Gastrocnemius medialis (tissue), 4 donors: ENCODE results near the gene CEP55. TPM values are rescaled to one million over a fixed set of nuclear protein-coding genes. Genes with fewer than 3 reads are reported as not detected.
A peak's percentile ranks its signal among the peaks of the same experiment; 100 is the strongest.

Source experiments
- ATAC-seq, 2 donors: fragments of 150-250 bp; one replicate each; pipeline ENCODE4 v1.9.1; 2016
- DNase-seq, 2 donors: peaks; one replicate each; pipeline ENCODE4 v3.0.0-alpha.2; 2019
- H3K27ac ChIP-seq, 4 donors: fragments of 200-600 bp; sonication (generic); 1 replicate in 1 of 4; 2 replicates in 3 of 4; pipeline ENCODE4 v1.5.1; 2016 to 2018; ENCODE audit warnings: mild to moderate bottlenecking in 2 of 4, moderate library complexity in 1 of 4
- H3K27me3 ChIP-seq, 3 donors: fragments of 200-600 bp; sonication (generic) in 2 of 3; 1 replicate in 1 of 3; 2 replicates in 2 of 3; pipeline versions ENCODE4 v1.5.1 to v1.6.0; 2016 to 2019; ENCODE audit warnings: mild to moderate bottlenecking in 1 of 3, moderate library complexity in 1 of 3
- H3K36me3 ChIP-seq, 2 donors: fragments of 200-600 bp; sonication (generic) in 1 of 2; one replicate each; pipeline ENCODE4 v1.5.1; 2017 to 2018
- H3K4me1 ChIP-seq, 2 donors: fragments of 200-600 bp; sonication (generic) in 1 of 2; one replicate each; pipeline ENCODE4 v1.5.1; 2016 to 2017; ENCODE audit warnings: mild to moderate bottlenecking in 2 of 2
- H3K4me3 ChIP-seq, 4 donors: fragments of 200-600 bp; sonication (generic) in 3 of 4; 1 replicate in 1 of 4; 2 replicates in 3 of 4; pipeline ENCODE4 v1.5.1; 2016 to 2019; ENCODE audit warnings: mild to moderate bottlenecking in 2 of 4
- H3K9me3 ChIP-seq, 3 donors: fragments of 200-600 bp; sonication (generic) in 2 of 3; 1 replicate in 1 of 3; 2 replicates in 2 of 3; pipeline ENCODE4 v1.5.1; 2016 to 2019
- CTCF ChIP-seq, 5 experiments: fragments of 450-650 bp in 3 of 5; fragments of 200-600 bp in 2 of 5; sonication (generic) in 2 of 5; IDR thresholded peaks in 4 of 5; conservative IDR thresholded peaks in 1 of 5; 1 replicate in 4 of 5; 2 replicates in 1 of 5; pipeline ENCODE4 v1.5.1; 2016 to 2019; ENCODE audit warnings: antibody characterized with exemption in 5 of 5, mild to moderate bottlenecking in 3 of 5, moderate library complexity in 3 of 5
- POLR2A ChIP-seq, 2 donors: fragments of 450-650 bp; IDR thresholded peaks; one replicate each; pipeline ENCODE4 v1.6.1; 2017; ENCODE audit warnings: antibody characterized with exemption in 2 of 2, mild to moderate bottlenecking in 2 of 2, moderate library complexity in 2 of 2
- in situ Hi-C, 4 donors: fragments of 200-750 bp; cut with MboI; loops; one replicate each; pipeline versions ENCODE4 v1.15.0 to v1.8.0; 2017; ENCODE audit warnings: low sequenced_read_pairs in 4 of 4
- intact Hi-C: fragments of 100-400 bp; cut with DNase I; formaldehyde crosslinking; loops from one replicate; pipeline ENCODE4 v1.15.1; 2023; ENCODE audit warnings: low total_unique reads
- total RNA-seq, 4 donors: library from RNA; depleted of rRNA; stranded (reverse); fragments of >200 nt; gene quantifications; one replicate each; pipeline versions ENCODE4 v1.1.0 to v1.2.3, GENCODE V29; 2016

Gene CEP55
- total RNA-seq: under 1 TPM; 0.32 to 0.62 (median 0.37) TPM

- no peaks in the 10 kb centered on the region for H3K36me3 ChIP-seq
- ATAC-seq: peak; percentile 98 to 99
- peak within 1 kb of the TSS; percentile 60 to 89 (median 78) for H3K4me3 ChIP-seq
- peak within 1 kb of the TSS; percentile 3 to 78 (median 69) for H3K27ac ChIP-seq
- H3K27me3 ChIP-seq: no peaks in the 10 kb centered on the region
- H3K4me1 ChIP-seq: peaks cover 0 to 6% of the 10 kb centered on the region in 2 donors
- in situ Hi-C loops: no loop called here
- TF ChIP-seq POLR2A (IDR thresholded peaks at IDR 0.05) (peak; percentile 34 to 36), CTCF (IDR thresholded peaks at IDR 0.05 in 4 of 5, conservative IDR thresholded peaks at IDR 0.05 in 1 of 5) (peak in 1 of 5 experiments; percentile 22)
- DNase-seq: peak; percentile 89 to 91
- H3K9me3 ChIP-seq: no peaks in the 10 kb centered on the region
- intact Hi-C loops: loop anchor here (2.0 kb wide), 1 partner anchor 206 kb away; the partner anchor contains the start of gene FRA10AC1
These were observed at the start of gene CEP55 for GRCh38 chr10:93496322-93497041. CEP55 (plus strand) TSS chr10:93496612; CDS start chr10:93500052, 3,440 bp downstream.

- peaks cover 0 to 11% of the 10 kb centered on the region in 2 donors for H3K4me1 ChIP-seq
- ATAC-seq (no peak), DNase-seq (no peak)
- H3K9me3 ChIP-seq: no peaks in the 10 kb centered on the region
- H3K27me3 ChIP-seq: no peaks in the 10 kb centered on the region
- in situ Hi-C loops: no loop called here
- intact Hi-C loops: no loop called here
- TF ChIP-seq POLR2A (IDR thresholded peaks at IDR 0.05) (no peak), CTCF (IDR thresholded peaks at IDR 0.05 in 4 of 5, conservative IDR thresholded peaks at IDR 0.05 in 1 of 5) (no peak)
- H3K27ac ChIP-seq: no peak overlapping the region
- H3K36me3 ChIP-seq: no peaks in the 10 kb centered on the region
- no peak overlapping the region for H3K4me3 ChIP-seq
These were observed 49.4 kb upstream of the CEP55 start for GRCh38 chr10:93447019-93447418.

GRCh38 chr10:93447970-93448369 is 48.4 kb upstream of the CEP55 start:
- intact Hi-C loops: no loop called here
- in situ Hi-C loops: no loop called here
- DNase-seq: no peak
- Histone ChIP-seq H3K4me3 (no peak overlapping the region), H3K27ac (no peak overlapping the region), H3K27me3 (no peaks in the 10 kb centered on the region), H3K9me3 (no peaks in the 10 kb centered on the region), H3K36me3 (no peaks in the 10 kb centered on the region), H3K4me1 (peaks cover 0 to 6% of the 10 kb centered on the region in 2 donors)
- no peak for TF ChIP-seq CTCF (IDR thresholded peaks at IDR 0.05 in 4 of 5, conservative IDR thresholded peaks at IDR 0.05 in 1 of 5)
- TF ChIP-seq POLR2A (IDR thresholded peaks at IDR 0.05): no peak
- ATAC-seq: no peak

- H3K9me3 ChIP-seq: no peaks in the 10 kb centered on the region
- in situ Hi-C loops (no loop called here), intact Hi-C loops (no loop called here)
- TF ChIP-seq CTCF (IDR thresholded peaks at IDR 0.05 in 4 of 5, conservative IDR thresholded peaks at IDR 0.05 in 1 of 5) (no peak), POLR2A (IDR thresholded peaks at IDR 0.05) (no peak)
- H3K4me3 ChIP-seq: no peak overlapping the region
- DNase-seq: no peak
- ATAC-seq: no peak
- H3K27me3 ChIP-seq: no peaks in the 10 kb centered on the region
- H3K27ac ChIP-seq: peak overlapping the region in 1 of 4 donors; percentile 12
- no peaks in the 10 kb centered on the region for H3K4me1 ChIP-seq
- no peaks in the 10 kb centered on the region for H3K36me3 ChIP-seq
These were observed 45.0 kb upstream of the CEP55 start for GRCh38 chr10:93451244-93451947.
